Posterior vena cava (tissue), 2 donors: ENCODE results near the gene SLC32A1. TPM values are rescaled to one million over a fixed set of nuclear protein-coding genes. Genes with fewer than 3 reads are reported as not detected.

ENCODE experiments used
- DNase-seq: peaks from one replicate; pipeline ENCODE4 v3.0.0-alpha.2; 2020; ENCODE audit warnings: low spot score
- intact Hi-C, 2 donors: fragments of 100-400 bp; cut with DNase I; formaldehyde crosslinking; loops; one replicate each; pipeline versions ENCODE4 v1.14.1 to v1.14.2; 2022 to 2023
- total RNA-seq, 2 donors: library from RNA; stranded (reverse); fragmentation: NEBNext Ultra II Directional; extraction: Animal tissue kit (Norgen Biotek cat#: 25700); gene quantifications; one replicate each; pipeline ENCODE4 v1.2.1, GENCODE V29; 2021
- donor health status: DM: yes; HTN: yes; CAD: no.
- donor health status: DM: yes; HTN: yes; CAD: no.

Gene SLC32A1
- total RNA-seq, 2 donors from 2014 or later = not detected

DNA sequence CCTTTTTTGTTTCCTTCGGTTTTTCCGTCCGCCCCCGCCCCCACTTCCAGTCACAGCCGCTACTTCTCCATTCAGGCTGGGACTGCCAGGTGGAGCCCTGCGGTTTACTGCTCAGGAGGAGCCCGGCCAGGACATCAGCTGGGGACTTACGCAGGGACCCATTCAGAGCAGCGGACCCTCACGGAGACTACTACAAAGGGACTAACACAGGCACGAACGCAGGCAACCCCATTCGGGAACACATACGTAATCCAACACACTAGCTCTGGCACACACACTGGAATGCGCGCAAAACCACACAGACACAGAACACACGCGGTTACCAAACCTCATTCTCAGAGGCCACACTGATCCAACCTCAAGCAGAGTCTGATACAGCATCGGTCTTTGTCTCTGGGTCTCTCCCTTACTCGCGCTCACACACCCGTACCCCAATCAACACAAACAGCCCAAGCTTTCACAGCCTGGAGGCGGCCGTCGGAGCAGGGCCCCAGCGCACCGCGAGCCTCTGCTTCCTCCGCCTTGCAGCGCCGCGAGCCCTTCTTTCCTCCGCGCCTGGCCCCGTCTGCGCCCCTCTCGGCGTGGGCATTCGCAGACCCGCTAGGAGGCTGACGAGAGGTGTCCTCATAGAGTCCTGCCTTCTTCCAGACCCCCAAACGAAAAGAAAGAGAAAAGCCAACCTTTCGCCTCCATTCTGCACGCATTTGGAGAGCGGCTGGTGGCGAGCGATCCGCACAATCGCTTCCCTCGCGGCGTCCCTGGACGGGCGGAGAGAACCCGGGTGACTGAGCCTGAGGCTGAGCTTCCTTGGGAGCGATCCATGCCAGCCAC lies 1.1 kb upstream of the SLC32A1 start:
- intact Hi-C loops = no loop called here
- DNase-seq = no peak

DNA sequence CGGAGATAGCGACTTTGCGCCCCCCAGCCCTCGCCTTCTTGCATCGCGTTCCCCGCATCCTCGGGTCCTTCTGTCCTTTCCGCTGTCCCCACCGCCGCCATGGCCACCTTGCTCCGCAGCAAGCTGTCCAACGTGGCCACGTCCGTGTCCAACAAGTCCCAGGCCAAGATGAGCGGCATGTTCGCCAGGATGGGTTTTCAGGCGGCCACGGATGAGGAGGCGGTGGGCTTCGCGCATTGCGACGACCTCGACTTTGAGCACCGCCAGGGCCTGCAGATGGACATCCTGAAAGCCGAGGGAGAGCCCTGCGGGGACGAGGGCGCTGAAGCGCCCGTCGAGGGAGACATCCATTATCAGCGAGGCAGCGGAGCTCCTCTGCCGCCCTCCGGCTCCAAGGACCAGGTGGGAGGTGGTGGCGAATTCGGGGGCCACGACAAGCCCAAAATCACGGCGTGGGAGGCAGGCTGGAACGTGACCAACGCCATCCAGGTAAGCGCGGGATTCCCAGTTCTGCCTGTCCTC lies 401 bp downstream of the SLC32A1 start:
- intact Hi-C loops = no loop called here
- no peak for DNase-seq

DNA sequence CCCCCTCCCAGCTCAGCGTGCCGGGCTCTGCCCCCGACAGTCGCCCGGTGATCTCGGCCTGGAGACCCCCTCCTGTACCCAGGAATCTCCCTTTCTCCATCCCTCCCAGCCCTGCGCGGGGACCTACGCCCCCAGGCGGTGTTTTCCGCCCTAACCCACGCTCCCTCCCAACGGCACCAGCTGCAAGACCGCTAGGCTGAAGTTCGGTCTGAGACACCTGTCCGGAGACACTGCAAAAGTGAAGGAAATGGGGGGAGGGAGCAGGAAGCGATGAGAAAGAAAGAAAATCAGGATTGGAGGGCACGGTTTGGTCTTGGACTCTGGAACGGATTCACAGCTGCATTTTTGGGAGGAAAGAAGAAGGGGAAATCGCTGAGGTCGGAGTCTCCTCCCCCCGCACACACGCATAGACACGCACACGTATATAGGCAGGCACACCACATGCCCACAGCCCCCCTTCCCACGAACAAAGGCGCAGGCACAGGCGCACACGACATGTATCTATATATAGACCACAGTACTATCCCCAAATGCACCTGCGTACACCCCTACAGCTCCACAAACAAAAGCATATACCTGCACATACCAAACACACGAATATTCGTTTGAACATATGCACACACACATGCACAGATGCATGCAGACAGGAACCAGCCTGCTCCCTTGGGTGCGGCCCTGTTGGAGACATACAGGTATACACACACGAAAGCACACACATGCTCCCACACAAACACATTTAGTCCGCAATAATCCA lies 1.0 kb downstream of the SLC32A1 start:
- intact Hi-C loops = no loop called here
- DNase-seq = no peak

DNA sequence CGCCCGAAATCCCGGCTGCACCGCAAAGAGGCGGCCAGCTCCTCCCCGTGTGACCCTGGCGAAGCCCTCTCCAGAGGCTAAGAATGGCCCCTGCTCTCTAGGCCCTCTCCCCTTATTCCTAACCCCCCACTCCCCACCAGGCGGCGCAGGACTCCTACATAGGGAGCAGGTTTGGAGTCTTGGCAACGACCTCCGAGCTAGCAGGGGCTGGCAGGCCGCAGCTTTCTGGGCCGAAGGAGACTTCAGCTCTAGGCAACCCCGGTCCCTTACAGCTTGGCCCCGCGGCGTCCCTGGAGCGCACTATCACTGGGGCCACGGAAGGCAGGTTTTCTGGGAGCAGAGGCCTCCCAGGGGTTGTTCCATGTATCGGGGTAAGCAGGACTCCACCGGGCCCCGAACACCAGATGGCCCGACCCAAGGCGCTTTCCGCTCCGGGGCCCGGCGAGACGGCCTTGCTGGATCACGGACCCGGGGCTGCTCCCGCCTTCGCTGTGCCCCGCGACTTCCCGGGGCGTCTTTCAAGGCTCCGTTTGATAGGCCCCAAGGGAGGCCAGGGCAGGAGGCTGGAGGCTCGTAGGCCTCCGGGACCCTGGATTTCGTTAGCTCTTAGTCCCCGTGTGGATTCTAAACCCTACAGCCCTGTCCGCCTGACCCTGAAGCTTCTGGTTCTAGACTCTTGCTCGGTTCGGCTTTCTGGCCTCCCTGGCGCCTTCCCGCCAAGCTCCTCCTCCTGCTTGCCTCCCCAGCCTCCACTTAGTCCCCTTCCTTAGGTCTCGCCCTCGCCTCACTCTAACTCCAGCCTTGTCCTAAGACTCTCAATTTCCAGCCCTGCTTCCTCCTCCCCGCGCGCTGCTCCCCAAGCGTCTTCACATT lies 1.9 kb downstream of the SLC32A1 start:
- intact Hi-C loops = no loop called here
- DNase-seq = no peak

DNA sequence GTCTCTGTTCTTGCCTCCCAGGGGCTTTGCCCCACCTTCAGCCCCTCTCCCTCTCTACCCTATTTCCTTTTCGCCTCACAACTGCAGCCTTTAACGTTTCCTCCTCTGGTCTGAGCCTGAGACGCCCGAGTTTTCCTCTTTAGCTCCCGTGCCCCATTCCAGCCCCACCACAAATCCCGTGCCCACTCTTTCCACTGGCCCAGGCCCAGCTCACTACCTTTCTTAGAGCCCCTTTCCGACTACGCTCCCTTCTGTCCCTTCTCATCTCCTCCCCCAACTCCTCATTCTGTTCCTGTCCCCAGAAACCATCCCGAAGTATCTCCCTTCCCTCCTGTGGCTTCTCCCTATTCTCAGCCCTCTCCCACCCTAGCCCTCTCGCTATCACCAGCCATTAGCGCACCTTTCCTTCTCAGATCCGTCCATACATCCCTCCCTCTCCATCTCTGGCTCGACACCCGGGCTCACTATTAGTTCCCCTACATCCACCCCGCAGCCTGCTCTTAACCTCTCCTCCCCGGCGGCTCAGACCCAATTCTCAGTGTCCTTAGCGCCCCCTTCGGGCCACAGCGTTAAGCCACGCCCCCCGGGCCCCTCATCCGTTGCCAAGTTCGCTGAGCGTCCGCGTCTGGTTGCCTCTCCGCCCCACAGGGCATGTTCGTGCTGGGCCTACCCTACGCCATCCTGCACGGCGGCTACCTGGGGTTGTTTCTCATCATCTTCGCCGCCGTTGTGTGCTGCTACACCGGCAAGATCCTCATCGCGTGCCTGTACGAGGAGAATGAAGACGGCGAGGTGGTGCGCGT lies 2.7 kb downstream of the SLC32A1 start:
- no peak for DNase-seq
- intact Hi-C loops = no loop called here

DNA sequence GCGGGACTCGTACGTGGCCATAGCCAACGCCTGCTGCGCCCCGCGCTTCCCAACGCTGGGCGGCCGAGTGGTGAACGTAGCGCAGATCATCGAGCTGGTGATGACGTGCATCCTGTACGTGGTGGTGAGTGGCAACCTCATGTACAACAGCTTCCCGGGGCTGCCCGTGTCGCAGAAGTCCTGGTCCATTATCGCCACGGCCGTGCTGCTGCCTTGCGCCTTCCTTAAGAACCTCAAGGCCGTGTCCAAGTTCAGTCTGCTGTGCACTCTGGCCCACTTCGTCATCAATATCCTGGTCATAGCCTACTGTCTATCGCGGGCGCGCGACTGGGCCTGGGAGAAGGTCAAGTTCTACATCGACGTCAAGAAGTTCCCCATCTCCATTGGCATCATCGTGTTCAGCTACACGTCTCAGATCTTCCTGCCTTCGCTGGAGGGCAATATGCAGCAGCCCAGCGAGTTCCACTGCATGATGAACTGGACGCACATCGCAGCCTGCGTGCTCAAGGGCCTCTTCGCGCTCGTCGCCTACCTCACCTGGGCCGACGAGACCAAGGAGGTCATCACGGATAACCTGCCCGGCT lies 3.4 kb downstream of the SLC32A1 start:
- intact Hi-C loops = no loop called here
- DNase-seq = no peak

DNA sequence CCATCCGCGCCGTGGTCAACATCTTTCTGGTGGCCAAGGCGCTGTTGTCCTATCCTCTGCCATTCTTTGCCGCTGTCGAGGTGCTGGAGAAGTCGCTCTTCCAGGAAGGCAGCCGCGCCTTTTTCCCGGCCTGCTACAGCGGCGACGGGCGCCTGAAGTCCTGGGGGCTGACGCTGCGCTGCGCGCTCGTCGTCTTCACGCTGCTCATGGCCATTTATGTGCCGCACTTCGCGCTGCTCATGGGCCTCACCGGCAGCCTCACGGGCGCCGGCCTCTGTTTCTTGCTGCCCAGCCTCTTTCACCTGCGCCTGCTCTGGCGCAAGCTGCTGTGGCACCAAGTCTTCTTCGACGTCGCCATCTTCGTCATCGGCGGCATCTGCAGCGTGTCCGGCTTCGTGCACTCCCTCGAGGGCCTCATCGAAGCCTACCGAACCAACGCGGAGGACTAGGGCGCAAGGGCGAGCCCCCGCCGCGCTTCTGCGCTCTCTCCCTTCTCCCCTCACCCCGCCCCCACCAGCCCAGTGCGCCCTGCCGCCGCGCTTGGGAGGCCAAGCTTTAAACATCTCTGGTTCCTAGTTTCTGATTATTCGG lies 4.0 kb downstream of the SLC32A1 start:
- intact Hi-C loops = no loop called here
- DNase-seq = no peak

DNA sequence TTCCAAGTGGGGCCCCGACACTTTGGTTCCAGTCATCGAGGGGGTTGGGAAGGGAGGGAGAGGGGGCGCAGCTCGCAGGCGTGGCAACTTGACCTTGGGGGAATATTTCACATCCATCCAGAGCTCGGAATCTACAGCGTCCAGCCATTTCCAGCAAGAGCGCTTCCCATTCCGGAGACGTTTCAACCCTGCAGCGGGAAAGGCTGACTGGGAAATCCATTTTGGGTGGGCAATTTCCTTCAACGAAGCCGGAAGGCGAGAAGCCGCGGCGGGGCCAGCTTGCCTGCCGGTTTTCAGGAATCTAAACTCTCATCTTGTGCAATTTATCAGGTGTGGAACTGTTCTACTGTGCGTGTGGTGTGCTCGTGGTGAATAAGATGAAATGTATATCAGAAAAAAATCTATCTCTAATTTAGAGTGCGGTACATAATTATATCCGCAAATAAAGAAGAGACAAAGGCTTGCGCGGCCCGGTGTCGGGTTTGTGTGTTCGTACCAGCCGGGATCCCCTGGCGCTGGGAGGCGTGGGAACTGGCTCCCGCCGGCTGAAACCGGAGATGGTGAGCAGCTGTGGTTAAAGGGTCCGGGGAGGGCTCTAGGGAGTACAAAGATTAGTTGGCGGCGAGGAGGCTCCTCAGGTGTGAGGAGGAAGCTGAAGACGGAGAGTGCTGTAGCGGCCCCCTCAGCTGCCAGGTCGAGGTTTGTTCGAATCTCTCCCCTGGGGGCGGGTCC lies 4.8 kb downstream of the SLC32A1 start:
- intact Hi-C loops = no loop called here
- no peak for DNase-seq

DNA sequence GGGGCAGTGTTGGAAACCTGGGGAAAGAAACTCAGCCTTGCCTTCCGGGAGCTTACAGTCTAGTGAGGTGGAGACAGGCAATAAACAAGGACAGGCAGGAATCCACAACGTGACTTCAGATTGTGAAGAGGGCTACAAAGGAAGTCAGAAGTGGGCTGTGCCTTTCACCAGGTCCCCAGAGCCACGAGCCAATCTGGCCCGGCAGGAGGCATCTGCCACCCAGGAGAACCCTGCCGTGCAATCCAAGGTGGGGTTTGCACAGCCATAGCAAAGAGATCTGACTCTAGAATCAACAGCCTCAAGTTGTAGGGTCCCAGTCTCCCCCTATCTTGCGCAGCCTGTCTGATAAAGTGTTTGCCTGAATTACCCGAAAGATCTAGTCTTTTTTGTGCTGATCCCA lies 5.5 kb downstream of the SLC32A1 start:
- intact Hi-C loops = no loop called here

DNA sequence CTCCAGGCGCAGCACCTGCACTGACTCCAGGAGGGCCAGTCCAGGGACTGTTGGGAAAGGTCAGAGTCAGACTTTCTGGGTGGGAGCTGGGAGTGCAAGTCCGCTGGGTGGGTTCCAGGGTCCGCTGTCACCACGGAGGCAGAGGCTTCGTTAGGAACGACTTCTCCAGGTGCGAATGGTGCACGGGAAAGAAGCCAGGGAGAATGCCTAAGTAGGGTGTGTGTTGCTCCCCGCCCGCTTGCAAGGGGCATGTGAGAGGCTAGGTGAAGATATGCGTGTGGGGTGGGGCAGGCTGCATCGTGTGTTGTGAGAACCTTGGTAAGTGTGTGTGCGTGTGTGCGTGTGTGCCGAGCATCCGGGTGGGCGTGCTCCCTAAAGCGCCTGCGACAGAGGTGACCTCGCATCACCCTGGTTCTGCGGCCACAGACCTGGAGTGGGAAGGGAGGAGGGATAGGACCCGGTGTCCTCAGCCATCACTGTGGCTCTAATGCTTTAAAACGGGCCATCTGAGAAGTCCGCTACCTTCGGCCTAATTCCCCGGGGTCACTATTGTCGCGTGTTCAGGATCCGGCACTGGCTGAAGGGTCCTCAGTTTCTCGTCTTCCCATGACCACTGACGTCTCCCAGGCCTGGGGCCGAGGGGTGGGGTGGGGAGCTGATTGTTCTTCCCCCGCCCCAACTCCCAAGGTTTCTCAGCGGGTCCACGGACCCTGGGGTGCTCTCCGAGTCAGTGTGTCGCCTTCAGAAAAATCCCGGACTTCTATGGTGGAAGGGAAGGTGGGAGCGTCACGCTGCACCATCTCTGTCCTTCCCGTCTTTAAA lies 6.1 kb downstream of the SLC32A1 start:
- intact Hi-C loops = no loop called here
- no peak for DNase-seq

More for the DNA sequence above, 5.5 kb downstream of the SLC32A1 start:
- DNase-seq = no peak

DNA sequence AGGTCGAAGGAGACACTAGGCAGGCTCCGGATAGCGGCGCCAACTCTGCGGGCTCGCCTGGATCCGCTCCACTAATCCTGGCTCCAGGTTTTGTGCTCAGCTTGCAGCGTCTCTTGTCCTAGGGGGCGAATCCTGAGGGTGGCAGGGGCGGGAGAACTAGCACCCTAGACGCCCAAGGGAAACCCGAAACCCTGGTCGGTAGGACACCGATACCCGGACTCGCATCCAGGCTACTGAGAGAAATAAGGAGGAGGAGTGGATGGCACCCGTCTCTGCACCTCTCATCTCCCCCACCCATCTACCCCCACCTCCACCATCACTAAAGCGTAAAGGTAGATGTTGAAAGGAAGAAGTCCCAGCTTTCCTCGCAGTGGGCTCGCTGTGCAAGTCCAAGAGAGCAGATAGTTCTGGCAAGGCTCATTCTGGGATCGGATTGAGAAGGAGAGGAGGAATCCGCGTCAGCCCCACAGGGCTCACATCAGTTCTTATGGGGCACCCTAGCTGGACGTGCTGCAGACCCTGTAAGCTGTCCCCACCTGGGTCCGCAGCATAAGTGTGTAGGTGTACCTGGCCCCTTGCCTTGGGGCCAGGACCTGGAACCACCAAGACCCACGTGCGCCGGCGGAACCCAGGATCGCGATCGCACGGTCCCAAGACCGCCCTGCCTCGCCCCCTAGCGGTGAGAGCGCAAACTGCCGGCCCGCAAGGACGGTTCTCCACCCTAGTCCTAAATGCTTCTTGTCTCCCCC lies 6.9 kb downstream of the SLC32A1 start:
- intact Hi-C loops = no loop called here
- peak; percentile 92 for DNase-seq

DNA sequence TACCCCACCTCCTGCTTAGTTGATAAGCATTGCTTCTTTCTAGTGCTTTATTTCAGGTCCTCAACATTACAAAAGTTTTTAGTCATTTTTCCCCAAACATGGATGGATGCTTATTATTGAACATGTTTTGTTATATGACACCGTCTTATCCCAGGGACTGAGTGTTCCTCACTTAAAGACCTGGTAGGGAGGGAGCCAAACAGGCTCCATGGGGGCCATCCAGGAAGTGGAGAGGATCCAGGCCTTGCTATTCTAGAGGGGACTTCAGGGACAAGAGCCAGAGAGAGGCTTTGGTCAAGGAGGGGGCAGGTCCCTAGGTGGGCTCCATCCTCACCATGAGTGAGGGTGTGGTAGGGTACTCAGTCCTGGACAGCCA lies 7.4 kb downstream of the SLC32A1 start:
- DNase-seq = no peak

DNA sequence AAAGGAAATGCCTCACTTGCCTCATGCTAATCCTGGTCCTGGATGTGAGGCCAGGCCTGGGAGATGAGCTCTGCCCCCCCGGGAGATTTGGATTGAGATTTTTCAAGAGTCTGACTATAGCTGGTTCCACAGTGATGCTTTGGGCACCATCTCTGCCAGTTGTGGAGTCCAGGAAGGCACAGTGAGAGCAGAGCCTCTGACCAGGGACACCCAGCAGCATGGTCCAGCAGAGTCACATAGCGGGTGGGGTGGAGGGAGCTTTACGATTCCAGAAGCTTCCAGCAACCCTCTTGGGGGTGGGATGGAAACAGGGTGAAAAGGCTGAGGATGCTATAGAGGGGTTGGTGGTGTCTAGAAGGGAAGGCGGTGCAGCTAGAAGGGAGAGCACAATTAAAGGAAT lies 8.7 kb downstream of the SLC32A1 start:
- intact Hi-C loops = no loop called here

More for the DNA sequence above, 7.4 kb downstream of the SLC32A1 start:
- intact Hi-C loops = no loop called here

DNA sequence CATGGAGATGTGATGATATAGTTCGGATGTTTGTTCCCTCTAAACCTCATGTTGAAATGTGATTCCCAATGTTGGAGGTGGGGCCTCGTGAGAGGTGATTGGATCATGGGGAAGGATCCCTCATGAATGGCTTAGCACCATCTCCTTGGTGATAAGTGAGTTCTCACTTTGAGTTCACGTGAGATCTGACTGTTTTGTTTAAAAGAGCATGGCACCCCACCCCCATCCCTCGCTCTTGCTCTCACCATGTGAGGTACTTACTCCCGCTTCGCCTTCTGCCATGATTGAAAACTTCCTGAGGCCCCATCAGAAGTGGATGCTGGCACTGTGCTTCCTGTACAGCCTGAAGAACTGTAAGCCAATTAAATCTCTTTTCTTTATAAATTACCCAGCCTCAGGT lies 10.9 kb downstream of the SLC32A1 start:
- intact Hi-C loops = no loop called here
- no peak for DNase-seq

More for the DNA sequence above, 8.7 kb downstream of the SLC32A1 start:
- no peak for DNase-seq

DNA sequence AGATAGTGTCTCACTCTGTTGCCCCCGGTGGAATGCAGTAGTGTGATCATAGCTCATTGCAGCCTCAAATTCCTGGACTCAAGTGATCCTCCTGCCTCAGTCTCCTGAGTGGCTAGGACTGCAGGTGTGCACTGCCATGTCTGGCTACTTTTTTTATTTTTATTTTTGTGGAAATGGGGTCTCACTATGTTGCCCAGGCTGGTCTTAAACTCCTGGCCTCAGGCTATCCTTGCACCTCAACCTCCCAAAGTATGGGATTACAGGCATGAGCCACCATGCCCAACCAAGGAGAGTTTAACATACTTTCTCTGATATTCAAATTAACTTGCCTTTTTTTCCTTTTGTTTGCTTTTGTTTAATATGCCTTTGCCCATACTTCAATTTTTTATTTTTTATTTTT lies 13.6 kb downstream of the SLC32A1 start:
- intact Hi-C loops = no loop called here
- DNase-seq = no peak

DNA sequence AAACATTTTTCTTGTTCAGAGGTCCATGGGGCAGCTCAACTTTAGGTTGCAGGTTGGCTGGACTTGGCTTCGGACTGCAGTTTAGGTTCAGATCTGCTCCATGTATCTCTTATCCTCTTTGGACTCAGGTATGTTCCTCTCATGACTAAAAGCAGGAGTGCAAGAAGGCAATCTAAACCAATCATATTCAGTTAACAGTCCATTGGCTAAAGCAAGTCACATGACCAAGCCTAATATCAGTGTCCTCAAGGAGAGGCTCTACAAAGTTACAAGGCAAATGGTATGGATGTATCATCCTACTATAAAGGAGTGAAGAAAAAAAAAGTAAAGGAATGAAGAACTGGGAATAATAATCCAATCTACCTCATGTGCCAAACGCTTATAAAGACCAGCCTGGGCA lies 21.5 kb downstream of the SLC32A1 start:
- intact Hi-C loops = loop anchor here in 1 of 2 donors (5.0 kb wide), 1 partner anchor 473 kb away; no protein-coding TSS in a partner anchor
- DNase-seq = no peak
